Upper lobe of right lung (tissue), 1 donor: Measurements from ENCODE around the gene HDGFL2. TPM values are rescaled to one million over a fixed set of nuclear protein-coding genes. Genes with fewer than 3 reads are reported as not detected.

Experiments used
- ATAC-seq: fragments of 200-7000 bp; cut with Tn5 transposase; one replicate; pipeline ENCODE4 v1.9.1; 2020; ENCODE audit warnings: mild to moderate bottlenecking, moderate library complexity
- DNase-seq: peaks from one replicate; pipeline ENCODE4 v3.0.0-alpha.2; 2020
- H3K27ac ChIP-seq: fragments of 200-600 bp; one replicate; pipeline ENCODE4 v1.8.0; 2022
- H3K27me3 ChIP-seq: fragments of 200-600 bp; one replicate; pipeline ENCODE4 v1.8.0; 2022; ENCODE audit warnings: mild to moderate bottlenecking
- H3K36me3 ChIP-seq: fragments of 200-600 bp; one replicate; pipeline ENCODE4 v1.8.0; 2022
- H3K4me1 ChIP-seq: fragments of 200-600 bp; one replicate; pipeline ENCODE4 v1.8.0; 2022
- H3K4me3 ChIP-seq: fragments of 200-600 bp; one replicate; pipeline ENCODE4 v1.8.0; 2022; ENCODE audit warnings: mild to moderate bottlenecking
- H3K9me3 ChIP-seq: fragments of 200-600 bp; one replicate; pipeline ENCODE4 v1.8.0; 2022
- intact Hi-C: fragments of 100-400 bp; cut with DNase I; formaldehyde crosslinking; loops from one replicate; pipeline ENCODE4 v1.11.0; 2022
- long read RNA-seq: library from polyadenylated mRNA; unstranded; transcript quantifications from one replicate; pipeline ENCODE4 v2.0.0, GENCODE V29; 2021
- total RNA-seq: library from RNA; stranded (reverse); fragmentation: NEBNext Ultra II Directional; extraction: Animal tissue kit (Norgen Biotek cat#: 25700); gene quantifications from one replicate; pipeline ENCODE4 v1.2.1, GENCODE V29; 2021
- TF ChIP-seq, protein P1 (sequence below): fragments of 200-600 bp; IDR thresholded peaks from one replicate; pipeline ENCODE4 v1.8.0; 2022; ENCODE audit warnings: antibody characterized with exemption
- donor health status: DM: no; HTN: yes; CAD: no; lungs with severe emphysema.

The HDGFL2 gene
- 30.6 TPM for total RNA-seq
- long read RNA-seq, transcript HDGFL2-208 (16 exons, 2,281 nt), result major isoform, 32 of 61 reads
- long read RNA-seq, transcript HDGFL2-210 (16 exons, 2,255 nt), result minor isoform, 6 of 61 reads
- long read RNA-seq, partial matches to known transcripts, result 11 of 61 reads
- long read RNA-seq, other reads (novel, unspliced or antisense), result 12 of 61 reads

DNA sequence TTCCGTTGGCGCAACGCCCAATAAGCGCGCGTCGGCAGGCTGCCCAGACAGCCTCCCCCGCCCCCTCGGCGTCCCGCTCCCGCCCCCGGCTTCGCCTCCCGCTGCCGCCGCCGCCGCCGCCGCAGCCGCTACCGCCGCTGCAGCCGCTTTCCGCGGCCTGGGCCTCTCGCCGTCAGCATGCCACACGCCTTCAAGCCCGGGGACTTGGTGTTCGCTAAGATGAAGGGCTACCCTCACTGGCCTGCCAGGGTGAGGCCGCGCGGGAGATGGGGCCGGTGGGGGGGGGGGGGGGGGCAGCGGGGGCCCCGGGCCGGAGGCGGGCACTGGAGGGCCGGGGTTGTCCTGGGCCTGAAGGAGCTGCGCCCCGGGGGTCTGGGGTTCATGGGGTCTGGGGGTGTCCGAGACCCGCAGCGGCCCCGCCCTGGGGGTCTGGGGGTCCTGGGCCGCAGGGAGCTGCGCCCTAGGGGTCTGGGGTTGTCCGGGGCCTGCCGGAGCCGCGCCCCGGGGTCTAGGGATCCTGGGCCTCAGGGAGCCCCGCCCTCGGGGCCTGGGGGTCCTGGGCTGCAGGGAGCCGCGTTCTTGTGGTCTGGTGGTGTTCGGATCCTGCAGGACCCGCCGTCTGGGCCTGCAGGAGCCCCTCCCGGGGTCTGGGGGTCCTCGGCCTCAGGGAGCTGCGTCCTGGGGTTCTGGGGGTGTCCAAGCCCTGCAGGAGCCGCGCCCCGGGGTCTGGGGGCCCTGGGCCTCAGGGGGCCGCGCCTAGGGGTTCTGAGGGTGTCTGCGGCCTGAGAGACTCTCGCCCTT is at the start of gene HDGFL2:
TSS of gene HDGFL2 (plus strand) at position 124 of the 801 bp plus-strand sequence. CDS start at position 178, 54 bp downstream.
- Histone ChIP-seq H3K27me3 (no peaks in the 10 kb centered on the region), H3K36me3 (peaks cover 17% of the 10 kb centered on the region), H3K27ac (peak within 1 kb of the TSS; percentile 92), H3K4me3 (peak within 1 kb of the TSS; percentile 93), H3K4me1 (peaks cover 22% of the 10 kb centered on the region), H3K9me3 (no peaks in the 10 kb centered on the region)
- TF ChIP-seq, protein P1, sequence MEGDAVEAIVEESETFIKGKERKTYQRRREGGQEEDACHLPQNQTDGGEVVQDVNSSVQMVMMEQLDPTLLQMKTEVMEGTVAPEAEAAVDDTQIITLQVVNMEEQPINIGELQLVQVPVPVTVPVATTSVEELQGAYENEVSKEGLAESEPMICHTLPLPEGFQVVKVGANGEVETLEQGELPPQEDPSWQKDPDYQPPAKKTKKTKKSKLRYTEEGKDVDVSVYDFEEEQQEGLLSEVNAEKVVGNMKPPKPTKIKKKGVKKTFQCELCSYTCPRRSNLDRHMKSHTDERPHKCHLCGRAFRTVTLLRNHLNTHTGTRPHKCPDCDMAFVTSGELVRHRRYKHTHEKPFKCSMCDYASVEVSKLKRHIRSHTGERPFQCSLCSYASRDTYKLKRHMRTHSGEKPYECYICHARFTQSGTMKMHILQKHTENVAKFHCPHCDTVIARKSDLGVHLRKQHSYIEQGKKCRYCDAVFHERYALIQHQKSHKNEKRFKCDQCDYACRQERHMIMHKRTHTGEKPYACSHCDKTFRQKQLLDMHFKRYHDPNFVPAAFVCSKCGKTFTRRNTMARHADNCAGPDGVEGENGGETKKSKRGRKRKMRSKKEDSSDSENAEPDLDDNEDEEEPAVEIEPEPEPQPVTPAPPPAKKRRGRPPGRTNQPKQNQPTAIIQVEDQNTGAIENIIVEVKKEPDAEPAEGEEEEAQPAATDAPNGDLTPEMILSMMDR, result no peak
- intact Hi-C loops, result no loop called here
- ATAC-seq, result no peak
- DNase-seq, result no peak

DNA sequence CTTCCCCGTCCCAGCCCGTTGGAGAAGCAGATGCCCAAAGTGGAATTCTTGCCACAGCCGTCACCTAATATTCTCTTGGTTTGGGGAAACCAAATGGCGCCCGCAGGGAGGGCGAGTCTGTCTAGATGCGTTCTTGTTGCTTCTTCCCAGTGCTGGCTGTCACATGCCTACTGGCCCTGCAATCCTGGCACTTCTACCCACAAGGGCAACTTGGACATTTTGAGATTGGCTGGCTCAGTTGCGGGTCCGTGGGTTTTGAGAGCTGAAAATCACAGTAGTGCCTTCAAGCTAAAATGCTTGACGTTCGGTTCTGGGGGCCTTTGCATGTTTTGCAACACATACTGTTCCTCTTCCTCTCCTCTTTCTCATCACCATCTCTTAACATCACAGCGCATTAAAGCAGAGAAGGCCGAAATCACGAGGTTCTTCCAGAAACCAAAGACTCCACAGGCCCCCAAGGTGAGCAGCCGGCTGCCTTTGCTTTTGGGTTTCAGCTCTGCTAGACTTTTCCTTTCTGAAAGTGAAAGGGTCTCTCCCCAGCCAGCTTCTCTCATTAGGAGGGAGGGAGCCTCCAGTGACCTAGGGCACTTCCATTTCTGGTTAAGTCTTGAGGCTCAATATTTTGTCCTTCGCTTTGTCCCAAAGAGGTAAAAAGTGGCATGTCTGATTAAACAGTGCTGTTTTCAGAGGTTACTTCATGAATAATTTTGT is 48.5 kb upstream of the HDGFL2 start:
- intact Hi-C loops, result no loop called here
- no peak overlapping the region for H3K4me3 ChIP-seq
- ATAC-seq, result no peak
- TF ChIP-seq, protein P1, result no peak
- H3K4me1 ChIP-seq, result no peaks in the 10 kb centered on the region
- no peaks in the 10 kb centered on the region for H3K27me3 ChIP-seq
- peaks cover 8% of the 10 kb centered on the region for H3K36me3 ChIP-seq
- no peak overlapping the region for H3K27ac ChIP-seq
- no peak for DNase-seq
- H3K9me3 ChIP-seq, result no peaks in the 10 kb centered on the region

DNA sequence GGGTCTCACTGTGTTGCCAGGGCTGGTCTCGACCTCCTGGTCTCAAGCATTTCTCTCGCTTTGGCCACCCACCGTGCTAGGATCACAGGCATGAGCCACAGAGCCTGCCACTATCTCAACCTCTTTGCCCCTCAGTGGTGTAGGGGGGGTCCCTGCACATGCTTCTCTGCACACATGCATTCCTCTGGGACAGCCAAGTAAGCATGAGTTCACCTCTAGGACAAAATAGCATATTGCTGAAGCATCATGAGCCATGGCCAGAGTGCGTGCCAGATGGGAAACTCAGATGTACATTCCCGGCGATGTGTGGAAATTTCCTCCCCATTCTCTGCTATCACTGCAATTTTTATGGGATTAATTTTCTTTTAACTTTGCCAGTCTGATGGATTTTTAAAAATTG is 46.6 kb upstream of the HDGFL2 start:
- DNase-seq (no peak), ATAC-seq (no peak)
- intact Hi-C loops, result no loop called here
- Histone ChIP-seq H3K9me3 (no peaks in the 10 kb centered on the region), H3K4me3 (no peak overlapping the region), H3K4me1 (no peaks in the 10 kb centered on the region), H3K36me3 (peaks cover 8% of the 10 kb centered on the region), H3K27ac (no peak overlapping the region), H3K27me3 (no peaks in the 10 kb centered on the region)
- TF ChIP-seq, protein P1, result no peak

DNA sequence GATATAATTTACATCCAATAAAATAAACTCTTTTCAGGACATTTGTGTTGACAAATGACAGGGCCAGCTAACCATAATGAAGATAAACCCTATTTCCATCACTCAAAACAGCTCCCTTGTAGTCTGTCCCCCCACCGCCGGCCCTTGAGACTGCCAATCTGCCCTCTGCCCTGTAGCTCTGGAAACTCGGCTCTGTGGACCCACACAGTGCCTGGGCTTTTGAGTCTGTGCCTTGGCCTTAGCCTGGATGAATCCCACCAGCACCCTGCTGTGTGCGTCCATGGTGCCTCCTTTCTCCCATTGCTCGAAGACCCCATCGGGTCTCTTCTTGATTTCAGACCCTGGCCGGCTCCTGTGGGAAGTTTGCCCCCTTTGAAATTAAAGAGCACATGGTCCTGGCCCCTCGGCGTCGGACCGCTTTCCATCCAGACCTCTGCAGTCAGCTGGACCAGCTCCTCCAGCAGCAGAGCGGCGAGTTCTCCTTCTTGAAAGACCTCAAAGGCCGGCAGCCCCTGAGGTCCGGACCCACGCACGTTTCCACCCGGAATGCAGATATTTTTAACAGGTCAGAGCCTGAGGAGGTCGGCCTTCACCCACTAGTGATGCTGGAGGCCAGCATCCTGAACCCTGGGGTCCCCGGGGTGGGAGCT is 43.6 kb upstream of the HDGFL2 start:
- H3K4me1 ChIP-seq, result no peaks in the 10 kb centered on the region
- H3K4me3 ChIP-seq, result no peak overlapping the region
- H3K36me3 ChIP-seq, result peaks cover 11% of the 10 kb centered on the region
- H3K9me3 ChIP-seq, result no peaks in the 10 kb centered on the region
- no peak for DNase-seq
- TF ChIP-seq, protein P1, result no peak
- H3K27ac ChIP-seq, result no peak overlapping the region
- intact Hi-C loops, result no loop called here
- H3K27me3 ChIP-seq, result no peaks in the 10 kb centered on the region
- ATAC-seq, result no peak

DNA sequence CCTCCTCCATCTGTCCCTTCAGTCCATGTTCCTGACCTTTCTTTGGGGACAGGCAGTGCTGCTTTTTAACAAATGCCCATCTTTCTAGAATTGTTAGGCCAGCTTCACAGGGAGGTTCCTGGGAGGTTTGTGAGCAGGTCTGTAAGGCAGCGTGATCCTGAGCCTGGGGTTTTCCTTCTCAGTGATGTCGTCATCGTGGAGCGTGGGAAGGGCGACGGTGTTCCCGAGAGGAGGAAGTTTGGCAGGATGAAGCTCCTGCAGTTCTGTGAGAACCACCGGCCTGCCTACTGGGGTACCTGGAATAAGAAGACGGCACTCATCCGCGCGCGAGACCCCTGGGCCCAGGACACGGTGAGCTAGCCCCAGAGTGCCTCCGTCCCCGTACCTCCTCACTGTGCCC is 42.8 kb upstream of the HDGFL2 start:
- DNase-seq, result no peak

More for the DNA sequence above, 42.8 kb upstream of the HDGFL2 start:
- no peaks in the 10 kb centered on the region for H3K27me3 ChIP-seq
- no peaks in the 10 kb centered on the region for H3K4me1 ChIP-seq
- peaks cover 7% of the 10 kb centered on the region for H3K36me3 ChIP-seq
- no peak overlapping the region for H3K4me3 ChIP-seq
- intact Hi-C loops, result no loop called here
- TF ChIP-seq, protein P1, result no peak
- ATAC-seq, result no peak
- H3K27ac ChIP-seq, result no peak overlapping the region
- H3K9me3 ChIP-seq, result no peaks in the 10 kb centered on the region
